Inflammatory macrophage treated with lipopolysaccharide for 1 hour (primary cell): ENCODE data around the gene TRIM9.

ENCODE experiments used
- DNase-seq, 2 donors: peaks; one replicate each; pipeline ENCODE4 v3.0.0-alpha.2; 2020 to 2022

Gene TRIM9

GRCh38 chr14:50932592-50933495 is 162.1 kb downstream of the TRIM9 start:
- no peak for DNase-seq

GRCh38 chr14:50932156-50932555 is 162.7 kb downstream of the TRIM9 start:
- peak; percentile 27 to 31 for DNase-seq

GRCh38 chr14:50931559-50931958 is 163.3 kb downstream of the TRIM9 start:
- no peak for DNase-seq

- no peak for DNase-seq
Observed at GRCh38 chr14:50929506-50929905, 165.4 kb downstream of the TRIM9 start.

GRCh38 chr14:50928002-50928635 is 166.8 kb downstream of the TRIM9 start:
- DNase-seq: peak; percentile 95

GRCh38 chr14:50926851-50927386 is 168.0 kb downstream of the TRIM9 start:
- DNase-seq: peak; percentile 78 to 90
